ENCODE data around the gene ARHGEF19.
"Not testable (repeated sequence)": the region's sequence is repeated elsewhere in the genome, so short reads cannot be mapped to it uniquely, and the experiment has no call there.

The ARHGEF19 gene

DNA sequence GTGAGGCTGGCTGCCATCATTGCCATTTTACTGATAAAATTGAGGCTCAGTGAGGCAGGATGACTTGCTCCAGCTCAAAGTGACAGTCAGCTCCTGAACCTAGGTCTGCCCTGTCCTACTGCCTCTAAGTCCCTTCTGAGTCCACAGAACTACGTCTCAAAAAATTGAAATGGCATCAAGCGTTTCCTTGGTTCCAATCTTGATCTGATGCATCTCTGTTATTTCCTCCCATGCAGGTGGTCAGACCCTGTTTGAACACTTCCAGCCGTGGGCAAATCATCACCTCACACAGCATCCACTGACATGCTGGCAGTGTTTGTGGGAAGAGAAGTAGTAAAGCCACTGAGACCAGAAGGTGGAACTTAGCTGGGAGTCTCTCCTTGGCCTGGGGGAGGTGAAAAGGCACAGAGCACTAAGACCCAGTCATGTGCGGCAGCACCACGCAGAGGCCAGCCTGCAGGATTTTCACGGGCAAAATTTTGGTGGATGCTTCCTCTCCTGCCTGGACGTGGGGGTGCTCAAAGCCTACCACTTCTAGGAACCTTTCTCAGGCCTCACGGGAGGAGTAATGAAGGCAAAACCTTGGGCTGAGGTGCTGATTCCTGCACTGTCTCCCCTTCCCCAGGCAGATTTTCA, 32.3 kb upstream of the ARHGEF19 start:
- DNase-seq (ENCODE audit: low spot score): no peak

DNA sequence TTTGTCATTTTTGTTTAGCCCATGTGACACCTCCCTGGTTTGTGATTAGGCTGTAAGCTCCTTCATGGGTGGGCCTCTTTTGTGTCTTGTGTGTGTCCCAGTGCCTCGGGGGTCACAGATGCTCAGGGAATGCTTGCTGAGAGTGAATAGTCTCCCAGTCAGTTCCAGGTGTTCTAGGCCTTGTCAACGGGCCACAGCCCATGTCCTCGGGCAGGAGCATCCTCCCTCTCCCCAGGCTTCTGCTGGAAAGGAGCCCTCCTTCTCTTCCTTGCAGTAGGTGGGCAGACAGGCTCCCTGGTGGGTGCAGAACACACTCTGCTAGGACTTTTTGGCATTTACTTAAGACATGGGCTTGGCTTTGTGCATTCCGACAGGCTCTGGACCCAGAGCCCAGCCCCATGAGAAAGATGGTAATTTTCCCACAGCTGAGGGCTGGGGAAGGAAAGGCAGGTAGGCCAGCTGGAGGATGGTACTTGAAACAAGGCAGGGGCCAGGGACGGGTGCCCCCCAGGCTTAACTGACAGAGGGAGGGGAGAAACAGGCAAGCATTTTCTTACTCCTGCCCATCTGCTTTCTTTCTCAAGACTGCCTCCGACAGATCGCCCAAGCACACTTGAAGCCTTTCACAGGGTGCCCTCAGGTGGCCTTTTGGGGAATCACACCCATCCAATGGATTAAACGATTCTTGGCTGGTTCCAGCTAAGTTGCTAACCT, 31.6 kb upstream of the ARHGEF19 start:
- peak; percentile 74 for DNase-seq (ENCODE audit: low spot score)

DNA sequence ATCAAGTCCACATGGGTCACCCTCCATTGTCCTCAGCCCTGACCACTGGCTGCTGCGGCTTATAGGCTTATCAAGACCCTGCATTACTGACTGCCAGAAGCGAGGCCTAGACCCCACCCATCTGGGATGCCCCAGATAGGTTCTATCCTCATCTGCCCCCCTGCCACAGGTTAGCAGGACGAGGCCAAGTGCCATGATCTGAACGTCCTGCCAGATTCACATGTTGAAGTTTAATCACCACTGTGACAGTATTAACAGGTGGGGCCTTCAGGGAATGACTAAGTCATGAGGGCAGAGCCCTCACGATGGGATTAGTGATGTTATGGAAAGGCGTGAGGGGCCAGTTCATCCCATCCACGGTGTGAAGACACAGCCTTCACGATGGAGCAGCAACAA, 30.8 kb upstream of the ARHGEF19 start:
- DNase-seq (ENCODE audit: low spot score): no peak

DNA sequence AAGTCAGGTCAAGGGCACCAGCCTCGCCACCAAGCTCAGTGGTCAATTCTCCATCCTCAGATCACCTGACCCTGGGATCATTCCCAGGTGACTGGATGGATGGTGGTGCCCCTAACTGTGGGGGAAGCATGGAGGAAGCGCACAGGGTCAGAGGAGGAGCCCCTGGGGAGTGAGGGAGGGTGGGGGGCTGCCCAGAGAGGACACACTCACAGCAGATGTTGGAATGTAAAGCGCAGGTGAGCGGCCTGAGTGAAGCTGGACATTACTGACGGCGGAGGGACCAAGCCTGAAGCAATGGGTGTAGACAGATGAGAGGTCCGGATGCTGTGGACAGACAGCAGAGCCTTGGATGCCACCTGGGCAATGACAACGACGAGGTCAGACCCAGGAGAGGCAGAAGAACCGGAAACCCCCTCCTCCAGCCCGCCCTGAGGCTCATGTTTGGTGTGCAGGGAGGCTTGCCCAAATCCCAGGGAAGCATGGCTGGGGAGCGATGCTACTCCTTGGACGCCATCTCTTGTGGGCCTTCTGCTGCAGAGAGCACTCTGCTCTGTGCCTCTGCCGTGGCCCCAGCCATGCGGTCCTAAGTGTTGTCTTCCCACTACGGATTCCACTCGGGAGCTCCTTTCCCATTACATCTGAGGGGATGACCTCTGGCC, 30.2 kb upstream of the ARHGEF19 start:
- no peak for DNase-seq (ENCODE audit: low spot score)

DNA sequence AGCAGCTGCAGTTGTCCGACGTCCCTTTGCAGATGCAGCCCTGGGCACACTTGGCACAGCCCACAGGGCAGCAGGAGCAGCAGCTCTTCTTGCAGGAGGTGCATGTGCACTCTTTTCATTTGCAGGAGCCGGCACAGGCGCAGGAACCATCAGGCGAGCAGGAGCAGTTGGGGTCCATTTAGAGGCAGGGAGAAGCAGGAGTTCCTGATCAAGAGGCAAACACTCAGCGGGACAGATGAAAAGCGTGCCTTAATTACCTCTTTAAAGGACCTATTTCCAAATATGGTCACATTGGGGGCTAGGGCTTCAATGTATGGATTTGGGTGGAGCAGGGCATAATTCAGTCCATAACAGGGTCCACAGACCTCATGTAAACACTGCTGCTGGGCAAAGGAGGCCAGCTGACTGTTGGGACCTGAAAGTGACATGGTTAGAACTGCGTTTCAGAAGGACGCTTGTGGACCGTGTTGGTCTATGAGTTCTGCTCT, 28.8 kb upstream of the ARHGEF19 start:
- DNase-seq (ENCODE audit: low spot score): no peak

DNA sequence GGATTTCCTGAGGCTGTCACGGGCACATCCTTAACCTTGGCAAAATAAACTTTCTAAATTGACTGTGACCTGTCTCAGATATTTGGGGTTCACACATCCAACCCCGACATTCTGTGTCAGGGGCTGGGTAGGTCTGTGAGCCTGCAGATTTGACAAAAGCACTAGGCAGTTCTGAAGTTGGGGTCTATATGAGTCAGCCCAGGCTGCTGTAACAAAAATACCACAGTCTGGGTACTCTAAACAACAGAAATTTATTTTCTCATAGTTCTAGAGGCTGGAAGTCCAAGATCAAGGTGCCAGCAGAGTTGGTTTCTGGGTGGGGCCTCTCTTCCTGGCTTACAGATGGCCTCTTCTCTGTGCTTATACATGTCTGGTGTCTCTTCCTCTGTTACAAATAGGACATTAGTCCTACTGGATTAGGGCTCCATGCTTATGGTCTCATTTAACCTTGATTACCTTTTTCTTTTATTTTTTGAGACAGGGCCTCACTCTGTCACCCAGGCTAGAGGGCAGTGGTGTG, 27.6 kb upstream of the ARHGEF19 start:
- no peak for DNase-seq (ENCODE audit: low spot score)

DNA sequence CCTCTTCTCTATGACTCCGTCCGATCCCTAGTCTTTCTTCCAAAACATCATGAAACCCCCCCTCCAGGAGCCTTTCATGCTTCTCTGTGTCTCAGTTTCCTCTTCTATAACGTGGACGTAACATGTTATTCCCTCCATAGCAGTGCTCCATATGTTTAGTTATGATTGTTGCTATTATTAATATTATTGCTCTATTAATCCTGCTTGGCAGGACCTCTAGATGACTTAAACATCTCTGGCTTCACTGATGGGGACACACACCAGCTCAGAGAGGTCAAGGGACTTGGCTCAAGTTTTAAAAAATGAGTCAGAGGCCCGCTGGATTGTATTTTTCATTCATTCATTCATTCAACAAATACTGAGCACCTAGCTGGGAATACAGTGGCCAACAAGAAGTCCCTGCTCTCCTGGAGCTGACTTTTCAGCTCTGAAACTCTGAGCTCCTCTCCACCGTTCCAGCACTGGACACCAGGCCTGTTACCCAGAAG, 24.9 kb upstream of the ARHGEF19 start:
- DNase-seq (ENCODE audit: low spot score): no peak

DNA sequence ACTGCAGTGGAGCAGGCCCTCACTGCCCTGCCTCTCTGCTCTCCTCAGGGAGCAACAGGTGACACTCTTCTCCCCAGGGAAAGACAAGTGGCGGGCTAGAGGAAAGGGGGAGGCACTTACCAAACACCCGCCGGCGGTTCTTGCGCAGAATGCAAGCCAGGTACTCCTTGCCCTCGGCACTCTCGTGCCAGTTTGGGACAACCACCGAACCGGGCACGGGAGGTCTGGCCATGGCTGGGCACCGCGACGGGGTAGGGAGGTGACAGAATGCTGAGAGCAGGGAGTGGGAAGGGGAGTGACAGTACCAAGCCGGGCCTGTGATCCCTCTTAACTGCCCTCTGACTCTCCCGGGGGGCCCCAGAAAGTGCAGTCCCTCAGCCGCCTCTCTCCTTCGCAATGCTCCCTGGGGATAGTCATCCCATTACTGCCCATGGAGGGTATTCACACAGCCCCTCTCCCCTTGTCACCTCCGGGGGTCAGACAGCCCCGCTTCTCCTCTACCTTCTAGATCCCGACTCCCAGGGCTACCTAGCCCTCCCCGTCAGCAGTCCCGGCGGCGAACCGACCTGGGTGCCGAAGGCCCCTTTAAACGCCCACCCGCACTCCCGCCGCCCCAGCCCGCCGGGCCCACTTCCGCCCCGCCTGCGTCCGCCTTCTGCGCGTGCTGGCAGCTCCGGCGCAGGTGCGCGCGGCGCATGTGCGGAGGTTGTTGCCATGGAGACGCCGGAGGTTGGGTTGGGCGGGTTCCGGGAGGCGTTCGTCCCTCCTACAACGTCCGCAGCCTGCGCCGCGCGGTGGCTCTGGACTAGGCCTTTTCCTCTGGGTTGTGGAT, 24.3 kb upstream of the ARHGEF19 start, which contains the start of gene CPLANE2:
CPLANE2 (minus strand) TSS at position 673 of the 832 bp plus-strand sequence; CDS start at position 232, 441 bp downstream.
- peak; percentile 85 for DNase-seq (ENCODE audit: low spot score)

DNA sequence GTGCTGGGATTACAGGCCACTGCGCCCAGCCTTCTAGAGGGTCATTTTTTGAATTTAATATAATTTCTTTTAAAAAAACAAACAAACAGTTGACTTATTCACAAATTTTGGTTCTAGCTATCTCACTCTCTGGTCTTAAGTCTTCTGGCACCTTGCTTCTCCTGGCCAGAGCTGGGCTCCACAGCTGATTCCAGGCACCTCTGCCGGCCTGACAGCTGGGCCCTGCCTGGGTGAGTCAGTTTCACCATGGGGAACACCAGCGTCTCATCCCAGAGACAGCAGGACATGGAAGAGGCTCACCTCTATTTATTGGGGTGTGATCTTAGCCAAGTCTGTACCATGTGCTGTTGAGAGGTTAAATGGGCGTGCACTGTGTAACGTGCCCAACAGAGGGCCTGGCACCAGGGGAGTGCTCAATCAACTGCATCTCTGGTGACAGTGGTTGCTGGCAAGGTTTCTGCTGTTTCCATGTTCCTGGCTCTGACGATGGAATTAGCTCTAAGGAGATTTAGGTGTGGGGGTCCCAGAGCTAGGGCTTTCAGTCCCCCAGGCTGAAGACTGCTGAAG, 23.6 kb upstream of the ARHGEF19 start:
- DNase-seq (ENCODE audit: low spot score): peak; percentile 36

DNA sequence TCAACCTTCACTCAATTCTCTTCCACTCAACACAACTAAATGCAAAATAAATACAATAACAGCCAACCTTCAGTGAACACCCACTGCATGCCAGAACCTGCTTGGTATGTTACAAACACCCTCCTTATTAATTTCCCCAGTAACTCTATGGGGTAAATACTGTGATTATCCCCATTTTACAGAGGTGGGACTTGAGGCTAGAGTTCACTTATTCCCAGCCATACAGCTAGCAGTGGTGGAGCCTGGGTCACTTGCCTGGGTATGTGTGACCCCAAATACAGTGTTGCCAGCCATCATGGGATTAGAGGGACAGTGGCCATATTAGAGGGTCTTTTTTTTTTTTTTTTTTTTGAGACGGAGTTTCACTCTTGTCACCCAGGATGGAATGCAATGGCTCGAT, 22.9 kb upstream of the ARHGEF19 start:
- DNase-seq (ENCODE audit: low spot score): no peak

DNA sequence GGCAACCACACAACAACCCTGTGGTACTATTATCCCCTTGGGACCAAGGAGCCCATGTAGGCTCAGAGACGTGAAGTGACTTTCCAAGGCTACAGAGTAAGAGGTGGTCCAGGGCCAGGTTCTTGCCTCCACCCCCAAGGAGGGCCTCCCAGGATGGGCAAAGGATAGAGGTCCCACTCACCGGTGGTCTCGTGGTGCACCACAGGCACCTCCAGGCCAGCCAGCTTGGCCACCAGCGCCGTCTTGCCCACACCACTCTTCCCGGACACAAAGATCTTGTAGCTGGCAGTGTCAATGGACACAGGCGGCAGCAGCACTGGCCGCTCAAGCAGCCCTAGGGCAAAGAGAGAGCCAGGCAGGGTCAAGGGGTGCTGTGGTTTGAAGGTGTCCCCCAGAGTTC, 21.0 kb upstream of the ARHGEF19 start:
- DNase-seq (ENCODE audit: low spot score): no peak

DNA sequence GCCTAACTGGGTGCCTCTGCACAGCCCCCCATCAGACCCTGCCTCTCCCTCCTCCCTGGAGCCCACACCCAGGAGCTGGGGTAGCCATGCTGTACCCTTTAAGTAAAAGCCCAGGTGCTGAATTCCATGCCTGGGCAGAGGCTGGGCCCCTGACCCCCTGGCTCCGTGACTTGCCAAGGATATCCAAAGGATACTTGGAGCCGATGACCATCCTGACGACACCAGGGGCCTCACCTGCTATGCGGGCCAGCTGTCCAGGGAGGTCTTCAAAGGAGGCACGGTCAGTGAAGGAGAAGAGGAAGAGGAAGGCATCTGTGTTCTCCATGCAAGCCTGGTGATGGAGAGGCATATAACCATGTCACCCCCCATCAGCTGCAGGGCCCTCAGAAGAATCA, 19.9 kb upstream of the ARHGEF19 start:
- no peak for DNase-seq (ENCODE audit: low spot score)

DNA sequence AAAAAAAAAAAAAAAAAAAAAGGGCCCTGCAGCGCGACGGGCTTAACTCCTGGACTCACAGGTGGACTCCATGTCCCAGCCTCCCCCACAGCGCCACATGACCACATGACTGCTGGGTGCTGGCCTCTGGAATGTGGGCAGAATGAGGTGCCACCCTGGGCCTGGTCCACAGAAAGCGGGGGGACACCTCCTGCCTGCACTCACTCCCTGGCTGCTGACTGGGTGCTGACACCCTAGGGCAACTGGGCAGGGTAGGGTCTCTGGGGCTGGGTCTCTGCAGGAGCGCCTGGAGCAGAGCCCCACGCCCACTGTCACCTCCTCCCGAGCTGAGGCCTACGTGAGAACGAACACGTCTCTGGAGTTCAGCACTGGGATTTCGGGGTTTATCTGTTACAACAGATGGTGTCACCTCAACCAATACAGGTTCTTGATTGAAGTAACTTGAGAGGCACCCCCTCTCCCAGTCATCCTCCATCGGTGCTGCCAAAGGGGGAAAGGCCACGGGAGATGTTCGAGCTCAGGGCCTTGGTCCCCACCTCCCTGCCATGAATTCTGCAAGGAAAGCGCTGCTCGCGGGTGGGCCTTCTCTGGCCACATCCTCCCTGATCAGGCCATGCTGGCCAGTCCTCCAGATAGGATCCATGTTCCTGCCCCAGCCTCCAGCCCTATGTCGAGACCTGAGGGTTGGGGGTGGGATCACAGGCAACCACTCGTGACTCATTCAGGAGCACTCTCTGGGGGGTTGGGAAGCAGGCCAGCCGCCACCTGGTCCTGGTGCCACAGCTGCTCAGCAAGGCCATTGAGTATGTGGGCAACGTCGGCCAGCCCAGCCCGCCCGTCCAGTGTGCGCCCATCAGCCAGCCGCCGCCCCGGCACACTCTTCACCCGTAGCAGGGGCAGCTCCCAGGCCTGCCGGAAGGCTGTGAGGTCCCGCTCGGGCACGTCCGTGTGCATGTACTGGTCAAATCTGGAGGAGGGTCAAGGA, 19.2 kb upstream of the ARHGEF19 start:
- no peak for DNase-seq (ENCODE audit: low spot score)

DNA sequence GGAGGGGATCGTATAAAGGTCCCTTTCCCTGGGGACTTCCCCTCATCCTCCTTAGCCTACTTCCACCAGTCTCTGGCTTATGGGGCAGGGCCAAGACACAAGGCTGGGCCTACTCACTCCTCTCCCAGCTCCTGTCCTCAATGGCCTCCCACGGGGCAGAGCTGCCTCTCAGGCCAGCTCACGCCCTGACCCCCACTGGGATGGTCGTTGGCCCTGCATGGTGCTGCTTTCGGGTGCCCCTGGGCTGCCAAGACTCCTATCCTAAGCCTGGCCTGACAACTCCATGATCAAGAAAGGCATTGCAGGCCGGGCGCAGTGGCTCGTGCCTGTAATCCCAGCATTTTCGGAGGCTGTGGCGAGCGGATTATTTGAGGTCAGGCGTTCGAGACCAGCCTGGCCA, 18.3 kb upstream of the ARHGEF19 start:
- no peak for DNase-seq (ENCODE audit: low spot score)

DNA sequence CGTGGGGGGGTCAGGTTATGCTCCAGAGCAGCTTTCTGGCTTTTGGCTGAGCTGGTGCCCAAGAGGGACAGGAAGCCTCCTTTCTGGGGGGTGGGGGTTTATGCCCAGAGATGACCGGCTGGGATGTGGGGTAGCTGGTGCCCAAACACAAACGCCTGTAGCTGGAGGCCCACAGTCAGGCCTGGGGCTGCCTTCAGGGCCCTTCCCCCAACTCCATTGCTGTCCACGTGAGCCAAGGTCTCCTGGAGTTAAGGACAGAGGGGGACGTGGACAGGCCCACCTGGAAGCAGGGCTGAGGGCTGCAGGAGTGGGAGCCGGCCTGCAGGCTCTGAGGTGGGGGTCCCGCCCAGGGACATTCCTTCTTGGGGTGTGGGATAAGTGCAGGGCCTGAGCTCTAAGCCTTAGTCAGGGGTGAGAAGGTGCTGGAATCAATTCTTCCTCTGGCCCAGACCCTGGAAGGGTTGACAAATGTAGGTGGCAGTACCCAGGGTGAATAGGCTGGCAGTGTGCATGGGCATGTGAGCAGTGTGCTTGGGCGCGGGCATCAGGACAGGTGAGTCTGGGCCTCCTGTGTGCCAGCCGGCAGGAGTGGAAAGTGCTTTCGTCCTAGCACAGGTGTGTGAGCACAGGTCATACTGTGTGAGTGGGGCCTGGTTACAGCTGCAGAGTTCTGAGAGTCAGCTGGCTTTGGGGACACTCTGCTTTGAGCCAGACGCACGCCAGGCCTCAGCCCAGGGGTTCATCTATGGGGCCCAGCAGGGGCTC, 17.7 kb upstream of the ARHGEF19 start:
- no peak for DNase-seq (ENCODE audit: low spot score)

DNA sequence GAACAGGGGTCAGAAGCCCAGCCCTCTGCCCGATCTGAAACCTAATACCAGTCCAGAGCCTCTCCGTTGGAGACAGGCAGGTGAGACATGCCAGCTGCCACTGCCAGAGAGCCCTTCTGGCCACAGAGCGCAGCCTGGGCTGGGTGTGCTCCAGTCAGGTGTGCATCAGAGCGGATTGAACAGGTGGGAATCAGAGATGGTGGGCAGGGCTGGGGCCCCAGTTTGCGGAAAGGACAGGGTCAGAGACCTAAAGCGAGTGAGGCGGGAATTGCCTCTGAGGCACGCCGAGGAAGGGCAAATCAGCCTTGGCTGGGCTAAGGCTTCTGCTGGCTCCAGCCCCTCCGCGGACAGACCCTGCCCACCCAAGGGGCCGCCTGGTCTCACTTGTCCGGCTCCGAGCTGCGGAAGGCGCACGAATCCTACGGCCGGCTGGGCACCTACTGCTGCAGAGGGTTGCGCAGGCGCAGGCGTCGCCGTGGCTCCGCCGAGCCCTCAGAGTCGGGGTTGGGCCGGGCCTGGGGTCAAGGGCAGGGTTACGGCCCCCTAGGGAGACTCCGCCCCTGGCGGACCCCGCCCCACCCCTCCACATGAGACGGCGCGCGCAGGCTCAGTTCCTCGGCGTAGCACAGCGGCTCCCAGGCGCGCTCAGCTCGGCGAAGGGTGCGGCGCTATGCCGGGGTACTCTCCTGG, 14.2 kb upstream of the ARHGEF19 start:
- no peak for DNase-seq (ENCODE audit: low spot score)

DNA sequence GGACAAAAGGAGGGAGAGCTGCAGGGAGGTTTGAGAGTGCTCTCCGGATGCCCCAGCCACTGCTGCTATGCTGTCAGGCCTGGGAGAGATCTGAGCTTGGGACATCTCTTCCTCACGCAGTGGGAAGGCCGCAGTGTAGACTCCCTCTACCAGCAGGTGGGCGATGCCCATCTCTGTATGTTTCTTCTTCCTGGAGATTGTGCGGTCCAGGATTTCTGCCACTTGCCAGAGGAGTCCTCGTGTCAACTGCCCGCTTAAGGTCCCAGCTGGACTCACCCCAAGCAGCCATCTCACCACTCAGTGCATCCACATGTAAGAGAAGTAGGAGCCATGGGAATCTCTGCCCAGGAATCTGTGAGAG, 13.7 kb upstream of the ARHGEF19 start:
- DNase-seq (ENCODE audit: low spot score): no peak

DNA sequence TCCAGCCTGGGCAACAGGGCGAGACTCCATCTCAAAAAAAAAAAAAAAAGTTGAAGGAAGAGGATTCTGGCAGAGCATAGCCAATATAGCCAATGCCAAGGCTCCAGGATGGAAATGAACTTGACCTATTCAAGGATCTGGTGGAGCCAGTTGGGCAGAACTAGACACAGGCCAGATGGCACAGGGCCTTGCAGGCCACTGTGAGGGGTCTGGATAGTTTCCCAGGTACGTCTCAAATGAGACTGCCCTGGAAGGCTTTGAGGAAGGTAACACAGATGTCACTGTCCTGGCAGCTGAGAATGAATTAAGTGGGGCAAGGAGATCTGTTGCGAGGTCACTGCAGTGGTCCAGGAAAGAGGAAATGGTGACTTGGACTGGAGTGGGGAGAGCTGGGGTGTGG, 12.0 kb upstream of the ARHGEF19 start:
- DNase-seq (ENCODE audit: low spot score): no peak

DNA sequence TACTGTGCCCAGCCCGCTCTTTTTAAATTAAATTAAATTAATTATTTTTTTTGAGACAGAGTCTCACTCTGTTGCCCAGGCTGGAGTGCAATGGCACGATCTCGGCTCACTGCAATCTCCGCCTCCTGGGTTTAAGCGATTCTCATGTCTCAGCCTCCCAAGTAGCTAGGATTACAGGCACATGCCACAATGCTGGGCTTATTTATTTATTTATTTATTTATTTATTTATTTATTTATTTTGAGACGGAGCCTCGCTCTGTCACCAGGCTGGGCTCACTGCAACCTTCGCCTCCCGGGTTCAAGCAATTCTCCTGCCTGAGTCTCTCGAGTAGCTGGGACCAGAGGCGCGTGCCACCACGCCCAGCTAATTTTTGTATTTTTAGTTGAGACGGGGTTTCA, 10.3 kb upstream of the ARHGEF19 start:
- DNase-seq (ENCODE audit: low spot score): not testable (repeated sequence)

Measured in kidney capillary endothelial cell (primary cell).